DMS53 treated with DMSO at 0.1 percent for 48 hours (cell line): ENCODE measurements around the gene EXPH5.

ENCODE experiments used
- DNase-seq: peaks from one replicate; lab custom pipeline; 2025; ENCODE audit not compliant: unreplicated experiment; lab: John Stamatoyannopoulos, UW

The EXPH5 gene

DNA sequence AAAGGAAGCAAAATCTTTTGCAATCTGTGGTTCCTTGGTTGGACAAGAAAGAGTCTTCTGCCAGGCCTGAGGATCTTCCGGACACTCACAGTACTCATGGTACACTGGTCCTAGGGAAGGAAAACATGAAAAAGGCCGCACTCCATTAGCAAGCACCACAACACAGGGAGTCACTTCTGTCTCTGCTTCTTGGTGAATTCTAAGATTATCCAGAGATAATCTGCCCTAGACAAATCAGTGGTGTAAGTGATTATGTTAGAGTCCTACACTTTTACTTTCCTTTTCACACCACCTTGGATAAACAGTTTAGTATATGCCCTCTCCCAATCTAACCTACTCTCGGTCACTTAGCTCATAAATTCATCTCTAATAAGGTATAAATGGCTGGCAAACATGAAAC lies 107.2 kb downstream of the EXPH5 start:
- DNase-seq = no peak

DNA sequence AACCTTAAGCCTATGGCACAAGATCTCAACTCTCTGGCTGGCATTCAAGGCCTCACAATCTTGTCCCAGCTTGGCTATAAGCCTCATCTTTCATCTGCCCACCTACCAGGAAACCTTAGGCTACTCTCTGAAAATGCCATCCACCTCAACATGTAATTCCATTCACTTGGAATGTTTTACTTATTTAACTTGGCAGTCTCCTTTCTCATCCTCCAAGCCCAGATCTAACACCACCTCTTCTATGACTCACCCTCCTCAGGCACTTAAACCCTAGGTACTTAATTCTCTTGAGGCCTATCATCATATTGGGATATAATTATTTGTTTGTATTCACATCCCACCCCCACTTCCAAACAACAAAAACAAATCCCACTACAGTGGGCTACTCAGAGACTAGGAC lies 110.4 kb downstream of the EXPH5 start:
- DNase-seq = no peak

DNA sequence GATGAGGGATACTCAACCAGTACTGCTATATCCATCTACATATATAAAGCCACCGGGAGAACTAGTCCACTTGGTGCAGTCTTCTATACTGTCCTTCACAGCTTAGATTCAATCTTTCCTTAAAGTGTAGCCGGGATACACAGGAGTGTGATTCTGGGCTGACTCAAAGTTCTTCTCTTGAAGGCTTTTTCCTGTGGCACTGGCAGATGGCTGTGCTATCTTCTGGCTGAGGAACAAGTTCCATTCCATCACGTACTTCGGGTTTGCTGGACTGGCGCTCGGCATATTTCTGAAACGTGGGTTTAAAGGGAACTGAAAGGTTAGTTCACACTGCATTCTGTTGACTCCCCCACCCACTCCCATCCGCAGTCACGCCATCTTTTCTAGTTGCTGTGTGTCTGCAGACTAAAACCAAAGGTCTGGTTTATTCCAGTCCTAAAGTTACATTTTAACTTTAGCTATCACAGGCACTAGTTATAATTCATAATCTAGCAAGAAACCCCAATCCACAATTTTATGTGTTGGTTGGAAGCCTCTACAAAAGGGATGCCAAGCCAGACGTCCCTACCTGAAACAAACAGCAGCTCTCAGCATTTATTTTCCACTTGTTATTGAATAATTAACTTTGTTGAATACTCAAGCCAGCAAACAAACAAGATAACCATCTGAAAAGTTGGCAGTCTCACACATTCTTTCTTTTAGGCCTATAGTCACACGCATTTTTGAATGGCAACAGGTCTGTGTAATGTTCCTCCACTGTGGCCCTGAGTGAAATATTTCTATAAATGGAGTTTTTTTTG lies 118.7 kb downstream of the EXPH5 start:
- DNase-seq = no peak

DNA sequence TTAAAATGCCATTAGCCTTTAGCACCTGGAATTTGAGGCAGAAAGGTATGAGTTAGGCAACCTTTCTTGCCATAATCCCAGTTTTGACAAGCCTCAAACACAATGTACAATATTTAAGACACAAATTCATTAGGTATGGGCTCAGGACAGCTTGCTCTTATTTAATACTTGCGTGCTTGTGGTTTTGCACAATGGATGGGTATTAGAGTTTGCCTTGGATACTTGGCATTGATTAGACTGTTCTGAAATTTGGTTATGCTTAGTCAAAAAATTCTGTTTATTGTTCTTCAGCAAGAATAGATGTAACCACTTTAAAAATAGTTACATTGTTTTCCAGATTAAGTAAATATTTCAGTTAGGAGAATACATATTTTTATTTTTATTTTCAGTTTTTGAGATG lies 120.9 kb downstream of the EXPH5 start:
- DNase-seq = no peak

GRCh38 chr11:108468478-108468864 lies 125.1 kb downstream of the EXPH5 start:
- DNase-seq = no peak

- DNase-seq = peak; percentile 97
Measured at GRCh38 chr11:108467091-108467823, 126.3 kb downstream of the EXPH5 start, which contains the start of gene C11orf65. Gene C11orf65, minus strand, starts transcription at chr11:108467529. Its CDS starts 5,970 bp downstream, at chr11:108461559.

- DNase-seq = peak; percentile 17
Measured at GRCh38 chr11:108466405-108466804, 127.2 kb downstream of the EXPH5 start.
